Stimulated activated CD8-positive, alpha-beta memory T cell treated with anti-CD3 and anti-CD28 coated beads, Interleukin-7, amount 100 ng/mL, for 4 hours (primary cell): ENCODE results near the gene MGLL.

ENCODE experiments used
- DNase-seq, 2 donors: peaks; one replicate each; pipeline ENCODE4 v3.0.0-alpha.2; 2020; ENCODE audit warnings: low read depth in 2 of 2

MGLL gene

DNA sequence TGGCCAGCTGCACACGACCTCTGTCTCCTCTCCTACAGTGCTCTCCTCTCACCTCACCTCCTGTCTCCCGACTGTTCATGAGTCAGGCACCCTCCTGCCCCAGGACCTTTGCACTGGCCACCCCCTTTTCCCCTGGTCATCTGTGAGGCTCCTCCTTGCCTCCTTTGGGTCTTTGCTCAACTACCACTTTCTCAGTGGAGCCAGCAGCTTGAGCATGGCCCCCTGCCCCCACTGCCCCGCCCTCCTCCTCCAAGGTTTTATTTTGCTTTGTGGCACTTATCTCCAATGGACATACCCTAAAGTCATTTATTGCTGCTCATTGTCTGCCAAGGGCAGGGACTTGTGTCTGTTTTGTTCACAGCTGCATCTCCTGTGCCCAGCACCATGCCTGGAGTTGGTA lies 64.3 kb downstream of the MGLL start:
- no peak for DNase-seq

DNA sequence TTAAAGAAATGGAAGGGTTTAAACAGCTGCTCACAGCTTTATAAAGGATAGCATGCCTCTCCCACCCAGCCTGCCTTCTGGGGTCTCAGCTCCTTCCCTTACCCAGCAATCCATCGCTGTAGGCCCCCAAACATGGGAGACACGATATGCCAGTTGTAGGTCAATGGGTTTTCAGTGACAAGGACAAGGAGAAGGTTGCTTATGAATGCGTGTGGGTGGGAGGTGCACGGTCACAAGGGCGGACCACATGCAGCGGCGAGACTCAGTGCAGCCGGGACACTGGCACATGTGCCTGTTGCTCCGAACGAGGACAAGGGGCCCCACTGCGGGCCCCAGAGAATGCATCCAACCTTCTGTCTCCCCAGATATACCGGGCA lies 67.0 kb downstream of the MGLL start:
- no peak for DNase-seq

DNA sequence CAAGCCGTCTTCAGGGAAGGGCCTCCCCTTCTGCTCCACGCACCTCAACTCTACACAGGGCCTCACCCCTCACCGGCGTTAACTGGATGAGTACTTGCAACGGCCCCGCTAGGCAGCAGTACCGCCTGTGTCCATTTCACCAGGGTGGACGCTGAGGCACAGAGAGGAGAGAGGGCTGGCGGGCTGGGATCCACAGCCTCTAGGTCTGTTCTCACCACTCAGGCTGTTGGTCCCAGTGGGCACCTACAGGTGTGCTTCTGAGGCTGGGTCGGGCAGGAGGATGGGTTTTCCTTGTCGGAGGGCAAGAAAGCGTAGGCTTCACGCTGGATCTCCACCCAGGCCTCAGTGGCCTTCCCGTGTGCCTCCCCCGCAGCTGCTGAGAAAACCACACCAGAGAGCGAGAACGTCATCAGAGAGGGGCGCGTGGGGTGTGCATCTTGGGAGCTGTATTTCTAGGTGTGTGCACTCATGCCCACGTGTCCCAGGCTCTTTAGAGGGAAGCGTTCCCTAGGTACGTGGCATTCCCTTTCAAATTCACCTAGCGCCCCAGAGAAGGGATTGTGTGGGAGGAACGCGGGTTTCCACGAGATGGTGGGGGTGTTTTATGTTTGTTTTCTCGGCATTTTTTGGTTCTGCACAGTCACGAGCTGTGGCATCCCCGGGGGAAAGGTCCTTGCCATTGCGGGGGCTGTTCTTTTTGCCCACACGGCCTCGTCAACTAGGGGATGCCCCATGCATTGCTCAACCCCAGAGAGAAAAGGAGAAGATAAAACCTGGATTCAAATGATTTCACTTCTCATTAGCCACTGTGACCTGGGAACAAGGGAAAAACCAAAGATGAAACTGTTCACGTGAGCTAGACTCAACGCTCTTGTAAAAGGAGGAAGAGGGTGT lies 67.7 kb downstream of the MGLL start:
- DNase-seq: peak; percentile 34 to 36

DNA sequence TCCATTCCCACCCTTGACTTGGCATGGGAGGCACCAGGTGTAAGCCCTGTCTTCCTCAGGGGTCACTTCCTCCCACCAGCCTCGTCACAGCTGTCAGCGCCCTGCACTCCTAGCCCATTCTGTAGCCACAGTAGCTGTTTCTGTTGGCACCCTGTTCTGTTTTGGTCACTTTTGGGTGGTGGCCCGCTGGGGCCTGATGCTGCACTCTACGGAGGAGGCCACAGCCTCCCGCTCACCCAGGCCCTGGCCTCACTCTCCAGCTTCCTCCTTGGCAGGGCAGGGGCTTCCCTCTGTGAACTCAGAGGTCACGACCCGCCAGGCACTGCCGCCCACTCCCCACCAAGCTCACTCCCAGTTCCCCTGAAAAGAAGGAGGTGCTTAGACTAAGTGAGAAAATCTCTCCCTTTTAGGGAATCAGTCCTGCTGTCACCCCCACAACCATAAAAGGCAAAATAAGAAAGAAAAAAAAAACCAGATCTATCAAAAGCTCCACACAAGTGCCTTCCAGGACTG lies 68.4 kb downstream of the MGLL start:
- no peak for DNase-seq

DNA sequence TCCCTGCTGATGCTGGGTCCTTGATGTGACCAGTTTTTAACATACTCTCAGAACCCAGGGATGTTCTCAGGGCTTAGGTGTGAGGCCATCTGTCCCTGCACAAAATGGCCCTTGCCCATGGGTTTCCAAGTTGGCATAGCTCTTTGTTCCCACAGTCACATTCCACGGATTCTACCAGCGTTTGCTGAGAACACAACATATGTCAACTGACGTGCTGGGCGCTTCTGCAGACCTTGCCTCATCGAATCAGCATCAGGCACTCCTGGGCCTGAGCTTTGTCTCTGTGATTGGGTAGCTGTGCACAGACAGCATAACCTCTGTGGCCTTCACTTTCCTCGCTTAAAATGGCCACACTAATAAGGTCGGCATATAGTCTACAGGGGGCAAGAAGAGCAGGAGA lies 69.0 kb downstream of the MGLL start:
- DNase-seq: no peak

DNA sequence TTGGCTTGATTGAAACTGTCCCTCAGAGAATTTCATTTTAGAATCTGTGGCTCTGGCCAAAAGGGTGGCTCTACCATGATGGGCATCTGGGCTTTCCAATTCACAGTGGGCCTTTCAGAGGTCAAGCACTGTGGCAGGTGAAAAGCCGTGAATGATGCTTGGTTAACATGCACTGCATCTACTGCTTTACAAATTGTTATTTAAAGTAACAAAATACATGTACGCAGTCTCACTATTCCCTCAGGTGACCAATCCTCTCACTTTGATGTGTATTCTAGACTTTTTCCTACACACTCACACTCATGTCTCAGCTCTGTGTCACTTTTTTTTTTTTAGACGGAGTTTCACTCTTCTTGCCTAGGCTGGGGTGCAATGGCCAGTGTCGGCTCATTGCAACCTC lies 70.5 kb downstream of the MGLL start:
- no peak for DNase-seq

DNA sequence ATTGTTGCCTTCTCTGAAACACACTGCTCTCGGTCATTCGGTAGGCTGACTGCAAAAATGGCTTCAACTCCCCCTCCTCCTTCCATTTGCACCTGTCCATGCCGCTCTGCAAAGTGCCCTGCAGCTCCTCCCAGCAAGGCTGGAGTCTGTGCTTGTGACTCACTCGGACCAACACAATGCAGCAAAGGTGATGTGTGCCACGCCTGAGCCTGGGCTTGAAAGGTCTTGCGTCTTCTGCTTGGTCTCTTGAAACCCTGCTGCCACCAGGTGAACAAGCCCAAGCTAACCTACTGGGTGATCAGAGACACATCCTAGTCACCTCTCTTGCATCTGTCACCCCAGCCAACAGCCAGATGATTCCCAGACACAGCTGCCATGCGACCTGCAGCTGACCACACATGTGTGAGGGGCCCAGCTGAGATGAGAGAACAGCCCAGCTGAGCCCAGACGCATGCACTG lies 71.1 kb downstream of the MGLL start:
- no peak for DNase-seq

DNA sequence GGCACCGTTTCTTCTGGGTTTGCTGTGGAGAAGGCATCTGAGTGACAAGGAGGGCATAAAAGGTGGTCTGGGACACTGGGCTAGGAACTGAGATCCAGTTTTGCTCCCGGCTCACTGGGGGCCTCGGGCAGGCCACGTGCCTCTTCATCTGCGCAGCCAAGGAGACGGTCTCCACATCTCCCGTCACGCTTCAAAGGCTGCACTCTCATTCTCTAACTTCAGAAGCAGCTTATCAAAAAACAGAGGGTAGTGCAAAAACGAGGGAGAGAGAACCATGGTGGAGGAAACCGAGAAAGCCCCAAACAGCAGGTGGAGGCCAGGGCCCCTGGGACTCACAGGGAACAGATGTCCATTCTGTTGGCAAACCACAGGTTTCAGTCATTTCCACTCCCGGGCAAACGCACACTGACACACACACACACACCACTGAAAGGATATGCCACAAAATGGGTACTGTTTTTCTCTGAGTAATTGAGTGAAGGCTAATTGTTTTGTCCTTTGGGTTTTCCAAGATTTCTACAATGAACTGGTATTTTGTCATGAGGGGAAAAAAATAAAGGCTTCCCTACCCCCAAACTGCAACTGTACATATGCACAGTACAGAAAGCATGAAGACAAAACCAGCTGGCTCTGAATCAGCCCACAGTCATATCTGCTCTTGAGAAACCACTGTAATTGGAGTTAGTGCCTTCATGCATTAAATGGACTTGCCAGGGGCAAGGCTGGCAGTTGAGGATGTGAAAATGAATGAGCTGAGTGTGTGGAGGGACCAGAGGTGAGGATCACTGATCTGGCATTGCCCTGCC lies 71.9 kb downstream of the MGLL start:
- no peak for DNase-seq

DNA sequence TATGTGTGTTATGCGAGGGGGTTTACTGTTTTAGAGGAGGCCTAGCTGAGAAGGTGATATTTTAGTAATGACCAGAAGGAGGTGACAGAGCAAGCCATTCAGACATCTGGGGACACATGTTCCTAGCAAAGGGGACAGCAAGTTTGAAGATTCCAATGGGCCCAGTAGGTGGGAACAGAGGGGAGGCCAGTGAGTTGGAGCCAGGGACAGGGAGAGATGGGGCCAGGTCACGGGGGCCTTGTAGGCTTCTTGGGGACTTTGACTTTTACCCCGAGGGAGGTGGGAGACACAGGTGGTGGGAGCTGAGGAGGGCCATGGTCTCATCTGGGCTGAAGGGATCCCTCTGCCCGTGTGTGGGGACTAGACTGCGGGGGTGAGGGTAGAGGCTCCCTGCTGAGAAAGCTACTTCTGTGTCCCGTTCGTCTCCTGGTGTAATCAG lies 72.5 kb downstream of the MGLL start:
- no peak for DNase-seq

DNA sequence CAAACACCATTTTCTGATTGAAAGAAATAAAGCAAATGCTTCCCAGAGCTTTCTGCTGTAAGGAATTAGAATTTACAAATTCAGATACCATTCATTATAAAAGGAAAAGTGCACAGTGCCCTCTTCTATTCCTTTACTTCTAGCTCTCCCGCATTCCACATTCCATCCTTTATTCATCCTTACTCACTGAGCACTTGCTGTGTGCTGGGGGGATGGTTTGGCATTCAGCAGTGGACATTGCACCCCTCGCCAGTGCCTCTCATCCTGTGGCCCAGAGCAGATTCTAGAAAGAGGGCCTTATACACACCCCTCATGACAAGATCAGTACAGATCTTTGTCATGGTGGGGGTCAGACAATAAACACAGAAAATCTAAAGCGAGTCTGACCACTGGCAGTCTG lies 73.0 kb downstream of the MGLL start:
- no peak for DNase-seq

DNA sequence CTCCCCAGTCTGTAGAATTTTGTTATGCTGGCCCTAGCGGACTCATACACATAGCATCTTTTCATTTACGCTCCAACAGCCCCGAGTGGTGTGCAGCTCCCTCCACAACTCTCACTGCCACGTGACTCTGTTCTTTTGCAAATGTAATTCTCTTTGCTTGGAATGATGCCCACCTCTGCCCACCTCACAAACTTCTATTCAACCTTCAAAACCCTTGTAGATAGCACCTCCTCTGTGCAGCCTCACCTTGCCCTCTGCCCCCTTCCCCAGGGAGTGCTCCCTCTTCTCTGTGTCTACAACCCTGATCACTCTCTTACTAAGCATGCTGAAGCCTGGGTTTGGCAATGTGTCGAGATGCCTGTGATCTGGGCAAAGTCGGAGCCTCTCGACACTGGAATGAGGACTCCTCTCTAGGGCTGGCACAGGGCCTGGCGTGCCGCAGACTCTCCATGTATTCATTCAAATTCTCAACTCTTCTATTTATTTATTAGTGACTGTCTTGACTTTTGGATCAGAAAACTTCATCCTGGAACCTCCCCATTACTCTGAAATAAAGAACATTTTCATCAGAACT lies 73.5 kb downstream of the MGLL start:
- no peak for DNase-seq

DNA sequence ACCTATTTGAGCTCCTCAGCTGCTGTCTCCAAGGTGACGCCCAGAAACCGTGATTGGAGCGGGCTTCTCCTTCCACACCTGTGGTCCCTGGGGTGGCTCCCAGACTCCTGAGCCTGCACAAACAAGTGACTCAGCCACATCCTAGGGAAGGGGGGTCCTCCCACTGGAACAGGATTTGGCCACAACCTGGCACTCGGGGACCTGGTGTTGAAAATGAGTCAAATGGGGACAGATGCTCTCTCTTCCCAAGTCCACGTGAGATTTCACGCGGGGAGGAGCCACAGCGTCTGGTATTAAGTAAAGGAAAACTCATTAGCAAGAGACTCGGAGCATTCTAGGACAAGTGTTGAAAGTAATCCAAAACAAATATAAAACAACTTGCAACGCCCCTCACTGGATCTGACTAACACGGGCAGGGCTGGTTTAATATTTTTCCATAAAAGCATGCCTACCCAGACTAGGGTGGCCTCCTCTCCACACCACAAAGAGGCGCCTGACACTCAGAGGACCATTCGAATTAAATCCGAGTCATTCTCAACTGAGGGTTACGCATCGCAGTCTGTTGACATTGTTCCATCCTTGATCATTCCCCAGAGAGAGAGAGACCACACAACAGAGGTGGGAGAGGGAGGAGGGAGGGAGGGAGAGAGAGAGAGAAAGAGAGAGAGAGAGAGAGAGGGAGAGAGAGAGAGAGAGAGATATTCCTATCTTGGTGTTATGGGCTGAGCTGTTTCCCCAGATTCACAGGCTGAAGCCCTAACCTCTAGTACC lies 74.4 kb downstream of the MGLL start:
- DNase-seq: no peak

DNA sequence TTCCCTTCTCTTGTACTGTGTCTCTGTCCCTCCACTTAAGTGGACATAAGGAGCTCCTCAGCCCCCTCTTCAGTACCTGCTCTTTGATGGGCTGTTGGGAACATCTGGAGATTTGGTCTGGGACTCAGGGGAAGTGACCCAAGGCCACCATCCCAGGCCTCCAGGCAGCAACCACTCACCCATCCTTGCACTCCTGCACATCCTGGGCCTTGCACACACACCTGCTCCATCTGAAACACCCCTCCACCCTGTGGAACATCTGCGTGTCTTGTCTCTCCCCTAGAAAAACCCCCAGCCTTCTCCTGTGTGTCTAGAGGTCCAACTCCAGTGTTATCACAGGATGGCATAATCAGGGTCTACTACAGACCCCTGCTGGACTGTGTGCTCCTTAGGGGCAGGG lies 75.2 kb downstream of the MGLL start:
- DNase-seq: no peak

DNA sequence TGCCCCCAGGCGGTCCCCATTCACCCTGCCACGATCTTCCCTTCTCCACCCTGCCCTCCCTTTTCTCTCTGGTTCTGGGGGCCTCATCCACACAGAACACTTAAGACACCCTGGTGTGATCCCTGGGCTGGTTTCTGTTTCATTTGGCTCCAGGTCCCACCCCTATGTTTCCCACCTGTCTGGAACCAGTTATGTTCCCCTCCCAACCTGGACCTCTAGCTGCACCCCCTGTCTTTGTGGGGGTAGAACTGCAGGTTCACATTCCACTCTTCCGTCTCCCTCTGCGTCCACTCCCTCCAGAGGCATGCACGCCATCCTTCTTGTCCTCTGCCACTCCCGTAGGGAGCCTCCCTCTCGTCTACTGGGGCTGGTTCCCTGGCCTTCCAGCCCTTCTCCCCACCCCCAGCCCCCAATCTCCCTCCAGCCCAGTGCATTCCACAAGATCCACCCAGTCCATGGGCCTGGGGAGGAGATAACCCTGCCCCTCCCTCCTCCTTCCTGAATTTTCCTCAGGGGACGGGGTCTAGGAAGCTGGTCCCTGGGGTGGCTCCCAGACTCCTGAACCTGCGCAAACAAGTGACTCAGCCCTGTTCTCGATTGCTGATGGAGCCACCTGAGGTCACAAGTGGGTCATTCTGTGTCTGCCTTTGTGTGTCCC lies 75.8 kb downstream of the MGLL start:
- DNase-seq: no peak

DNA sequence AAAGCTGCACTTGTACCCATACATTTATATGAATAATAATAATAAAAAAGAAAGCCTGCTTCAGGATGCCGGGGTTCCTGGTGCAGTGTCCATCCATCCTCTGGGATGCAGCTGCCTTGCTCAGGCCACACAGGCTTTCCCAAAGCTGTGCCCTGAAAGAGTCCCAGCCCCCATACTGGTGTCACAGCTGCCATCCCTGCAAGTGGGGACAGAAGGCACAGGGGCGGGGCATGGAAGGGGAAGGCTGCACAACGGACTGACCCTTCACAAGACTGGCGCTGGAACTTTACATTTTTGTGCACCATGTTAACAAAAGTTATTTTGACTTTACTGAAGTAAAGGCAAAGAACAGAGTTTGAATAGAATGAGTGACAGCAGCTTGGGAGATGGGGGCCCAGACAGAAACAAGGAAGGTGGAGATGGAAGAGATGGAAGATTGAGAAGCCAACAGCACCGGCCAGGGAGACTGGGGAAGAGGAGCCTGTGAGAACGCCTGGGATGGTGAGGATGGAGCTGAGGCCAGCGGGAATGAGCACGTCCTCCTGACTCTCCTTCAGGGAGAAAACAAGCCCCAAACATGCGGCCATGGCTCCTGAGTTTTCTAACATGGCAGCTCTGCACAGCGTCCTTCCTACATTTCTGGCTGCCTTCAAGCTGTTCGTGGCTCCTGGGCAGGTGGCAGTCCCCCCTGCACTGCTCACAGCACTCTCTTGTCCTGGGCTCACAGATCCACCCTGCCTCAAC lies 76.5 kb downstream of the MGLL start:
- DNase-seq: no peak

DNA sequence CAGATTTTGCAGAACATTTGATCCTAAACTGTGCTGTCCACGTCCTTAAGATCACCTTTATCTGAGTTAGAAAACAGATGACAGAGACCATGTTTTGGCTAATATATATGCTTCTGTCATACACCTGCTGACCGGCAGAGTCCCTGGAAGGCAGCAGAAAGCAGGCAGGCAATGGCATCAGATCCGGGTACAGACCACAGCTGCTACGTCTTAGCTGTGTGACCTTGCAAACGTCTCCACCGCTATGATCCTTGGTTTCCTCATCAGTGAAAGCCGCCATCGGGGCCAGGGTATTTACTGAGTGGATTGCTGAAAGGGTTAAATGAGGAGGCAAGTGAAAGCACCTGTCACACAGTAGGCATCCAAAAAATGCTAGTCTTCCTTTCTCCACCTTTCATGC lies 77.4 kb downstream of the MGLL start:
- no peak for DNase-seq

DNA sequence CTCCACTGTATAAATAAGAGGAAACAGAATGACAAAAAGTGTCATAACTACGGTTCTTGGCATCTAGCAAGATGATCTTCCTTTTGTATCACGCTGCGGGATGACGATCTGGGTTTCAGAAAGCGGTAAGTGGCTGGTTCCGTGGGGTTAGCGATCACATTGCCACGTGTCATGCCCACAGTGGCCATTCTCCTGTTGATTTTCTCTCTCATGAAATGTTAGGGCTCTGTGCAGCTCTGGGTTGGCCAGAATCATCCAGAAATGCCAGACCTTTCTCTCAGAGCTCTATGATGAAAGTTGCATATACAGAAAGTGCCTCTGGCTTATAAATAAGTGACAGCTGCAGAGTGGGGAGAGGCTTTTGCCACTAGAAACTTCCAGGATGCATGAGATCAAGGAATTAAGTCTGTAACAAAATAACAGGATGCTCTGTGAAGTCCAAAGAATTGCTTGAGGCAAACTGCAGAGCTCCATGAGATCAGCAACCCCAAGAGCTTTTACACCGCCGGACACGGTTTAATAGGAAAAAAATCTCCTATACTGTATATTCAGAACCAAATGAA lies 78.0 kb downstream of the MGLL start:
- no peak for DNase-seq

DNA sequence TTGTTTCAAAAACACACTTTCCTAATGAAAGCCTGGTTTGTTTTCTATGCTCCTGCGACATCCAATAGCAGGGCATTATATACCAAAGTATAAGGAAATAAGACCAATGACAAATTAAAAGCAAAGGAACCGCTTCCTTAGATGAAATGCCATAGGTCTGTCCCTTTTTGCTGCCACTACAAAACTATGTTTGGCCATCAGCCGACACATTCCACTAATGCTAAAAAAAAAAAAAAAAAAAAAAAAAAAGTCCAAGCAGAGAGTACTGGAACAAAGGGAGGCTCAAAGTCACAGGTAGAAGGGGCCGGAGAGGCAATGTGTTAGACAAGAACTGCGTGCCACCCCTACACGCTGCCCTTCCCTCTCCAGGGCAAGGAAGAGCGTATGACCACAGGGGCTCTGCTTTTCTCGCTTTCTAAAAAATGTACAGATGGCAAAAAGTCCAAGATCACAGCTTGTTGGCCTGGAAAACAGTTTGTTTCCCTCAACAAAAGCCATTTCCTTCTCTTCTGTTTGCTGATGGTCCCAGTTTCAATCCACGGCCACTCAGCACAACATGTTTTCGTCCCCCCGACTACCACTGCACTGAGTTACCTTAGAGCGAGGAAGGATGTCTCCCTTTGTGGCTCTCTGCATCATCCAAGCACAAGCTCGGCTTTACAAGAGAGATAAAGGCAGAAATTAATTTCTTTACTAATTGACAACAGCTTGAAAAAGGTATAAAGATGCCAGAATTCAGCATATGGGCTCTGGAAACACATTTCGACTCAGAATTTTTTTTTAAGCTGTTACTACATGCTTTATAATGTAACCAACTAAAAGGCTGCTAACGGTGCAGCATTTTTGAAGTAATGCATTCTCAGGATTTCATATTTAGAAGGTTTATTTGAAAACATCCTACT lies 78.7 kb downstream of the MGLL start:
- no peak for DNase-seq

DNA sequence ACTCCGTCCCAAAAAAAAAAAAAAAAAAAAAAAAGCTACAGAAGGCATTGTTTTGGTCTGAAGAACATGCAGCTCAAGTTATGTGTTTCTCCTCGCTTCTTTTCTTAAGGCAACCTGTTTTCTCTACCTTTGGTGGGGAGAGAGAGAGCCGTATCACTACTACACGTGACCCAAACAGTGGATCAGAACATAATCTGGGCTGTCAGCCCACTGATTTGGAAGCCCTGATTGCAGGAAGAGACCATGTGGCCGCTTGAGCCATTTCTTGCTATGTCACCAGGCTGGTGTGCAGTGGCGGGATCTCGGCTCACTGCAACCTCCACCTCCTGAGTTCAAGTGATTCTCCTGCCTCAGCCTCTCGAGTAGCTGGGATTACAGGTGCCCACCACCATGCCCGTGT lies 79.7 kb downstream of the MGLL start:
- no peak for DNase-seq
